HEK293 (cell line): Measurements from ENCODE around the gene RAD52.

Source experiments
- MYNN ChIP-seq: fragments of 450-650 bp; formaldehyde crosslinking; IDR thresholded peaks from 2 replicates; pipeline ENCODE4 v1.5.1; 2016; ENCODE audit warnings: missing biosample characterization, missing genetic modification characterization, borderline replicate concordance
- ZNF274 ChIP-seq, 2 experiments: fragments of 200-500 bp in 1 of 2; fragments of 450-650 bp in 1 of 2; sonication (Bioruptor generic) in 1 of 2; formaldehyde crosslinking in 1 of 2; IDR thresholded peaks; 2 replicates each; pipeline versions ENCODE4 v1.5.1 to v1.6.1; 2014 to 2016; ENCODE audit warnings: borderline replicate concordance in 1 of 2, inconsistent platforms in 1 of 2, low read length in 1 of 2, missing biosample characterization in 1 of 2, missing genetic modification characterization in 1 of 2
- ZNF302 ChIP-seq: fragments of 450-650 bp; formaldehyde crosslinking; IDR thresholded peaks from 2 replicates; pipeline ENCODE4 v1.5.1; 2016; ENCODE audit warnings: missing biosample characterization, missing genetic modification characterization, low read depth
- ZNF660 ChIP-seq: fragments of 450-650 bp; IDR thresholded peaks from 2 replicates; pipeline ENCODE4 v1.5.1; 2018; ENCODE audit warnings: missing biosample characterization, mild to moderate bottlenecking, missing genetic modification characterization
- TF ChIP-seq, protein P1 (sequence below): fragments of 450-650 bp; formaldehyde crosslinking; IDR thresholded peaks from 2 replicates; pipeline ENCODE4 v1.5.1; 2016; ENCODE audit warnings: missing biosample characterization, missing genetic modification characterization
- TF ChIP-seq, protein P2 (sequence below): IDR thresholded peaks from 2 replicates; pipeline ENCODE4 v1.6.1; 2011; ENCODE audit warnings: mild to moderate bottlenecking, low read depth, low read length, borderline replicate concordance
- TF ChIP-seq, protein P3 (sequence below): fragments of 450-650 bp; formaldehyde crosslinking; conservative IDR thresholded peaks from 2 replicates; pipeline ENCODE4 v1.5.1; 2016; ENCODE audit warnings: low read depth, missing biosample characterization, missing genetic modification characterization
- TF ChIP-seq, protein P4 (sequence below): sonication (generic); formaldehyde crosslinking; IDR thresholded peaks from 2 replicates; pipeline ENCODE4 v1.8.1; 2022; ENCODE audit warnings: mild to moderate bottlenecking, moderate library complexity, missing genetic modification reagents
- TF ChIP-seq, protein P5 (sequence below): fragments of 450-650 bp; formaldehyde crosslinking; IDR thresholded peaks from 2 replicates; pipeline ENCODE4 v1.5.1; 2016; ENCODE audit warnings: missing biosample characterization, missing genetic modification characterization

DNA sequence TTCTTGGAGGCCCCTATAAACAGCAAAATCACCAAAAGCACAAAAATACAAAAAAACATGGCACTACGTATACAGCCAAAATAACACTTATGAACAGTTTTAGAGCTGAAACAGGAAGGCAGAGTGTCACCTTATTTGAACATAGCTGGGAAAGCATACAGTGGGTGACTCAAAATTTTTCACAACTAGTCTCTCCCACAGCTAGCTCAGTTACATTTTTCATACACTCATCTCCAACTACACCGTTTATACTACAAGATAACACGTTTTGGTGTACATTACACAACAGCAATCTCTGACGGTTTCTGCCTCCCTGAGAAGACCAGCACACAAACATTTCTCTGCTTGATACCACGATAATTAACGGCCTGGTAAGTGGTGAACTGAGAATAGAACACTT is 2.9 kb downstream of the RAD52 start:
- TF ChIP-seq, protein P1, sequence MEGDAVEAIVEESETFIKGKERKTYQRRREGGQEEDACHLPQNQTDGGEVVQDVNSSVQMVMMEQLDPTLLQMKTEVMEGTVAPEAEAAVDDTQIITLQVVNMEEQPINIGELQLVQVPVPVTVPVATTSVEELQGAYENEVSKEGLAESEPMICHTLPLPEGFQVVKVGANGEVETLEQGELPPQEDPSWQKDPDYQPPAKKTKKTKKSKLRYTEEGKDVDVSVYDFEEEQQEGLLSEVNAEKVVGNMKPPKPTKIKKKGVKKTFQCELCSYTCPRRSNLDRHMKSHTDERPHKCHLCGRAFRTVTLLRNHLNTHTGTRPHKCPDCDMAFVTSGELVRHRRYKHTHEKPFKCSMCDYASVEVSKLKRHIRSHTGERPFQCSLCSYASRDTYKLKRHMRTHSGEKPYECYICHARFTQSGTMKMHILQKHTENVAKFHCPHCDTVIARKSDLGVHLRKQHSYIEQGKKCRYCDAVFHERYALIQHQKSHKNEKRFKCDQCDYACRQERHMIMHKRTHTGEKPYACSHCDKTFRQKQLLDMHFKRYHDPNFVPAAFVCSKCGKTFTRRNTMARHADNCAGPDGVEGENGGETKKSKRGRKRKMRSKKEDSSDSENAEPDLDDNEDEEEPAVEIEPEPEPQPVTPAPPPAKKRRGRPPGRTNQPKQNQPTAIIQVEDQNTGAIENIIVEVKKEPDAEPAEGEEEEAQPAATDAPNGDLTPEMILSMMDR (tag by site-specific recombination) = no peak
- TF ChIP-seq ZNF302 (tag by site-specific recombination) = no peak
- no peak for TF ChIP-seq ZNF274 (IDR thresholded peaks at IDR 0.05; ENCODE audit: low read length)
- TF ChIP-seq ZNF274 (tag by site-specific recombination; IDR thresholded peaks at IDR 0.05; ENCODE audit: borderline replicate concordance) = no peak
- TF ChIP-seq, protein P2, sequence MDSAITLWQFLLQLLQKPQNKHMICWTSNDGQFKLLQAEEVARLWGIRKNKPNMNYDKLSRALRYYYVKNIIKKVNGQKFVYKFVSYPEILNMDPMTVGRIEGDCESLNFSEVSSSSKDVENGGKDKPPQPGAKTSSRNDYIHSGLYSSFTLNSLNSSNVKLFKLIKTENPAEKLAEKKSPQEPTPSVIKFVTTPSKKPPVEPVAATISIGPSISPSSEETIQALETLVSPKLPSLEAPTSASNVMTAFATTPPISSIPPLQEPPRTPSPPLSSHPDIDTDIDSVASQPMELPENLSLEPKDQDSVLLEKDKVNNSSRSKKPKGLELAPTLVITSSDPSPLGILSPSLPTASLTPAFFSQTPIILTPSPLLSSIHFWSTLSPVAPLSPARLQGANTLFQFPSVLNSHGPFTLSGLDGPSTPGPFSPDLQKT = no peak
- TF ChIP-seq, protein P3, sequence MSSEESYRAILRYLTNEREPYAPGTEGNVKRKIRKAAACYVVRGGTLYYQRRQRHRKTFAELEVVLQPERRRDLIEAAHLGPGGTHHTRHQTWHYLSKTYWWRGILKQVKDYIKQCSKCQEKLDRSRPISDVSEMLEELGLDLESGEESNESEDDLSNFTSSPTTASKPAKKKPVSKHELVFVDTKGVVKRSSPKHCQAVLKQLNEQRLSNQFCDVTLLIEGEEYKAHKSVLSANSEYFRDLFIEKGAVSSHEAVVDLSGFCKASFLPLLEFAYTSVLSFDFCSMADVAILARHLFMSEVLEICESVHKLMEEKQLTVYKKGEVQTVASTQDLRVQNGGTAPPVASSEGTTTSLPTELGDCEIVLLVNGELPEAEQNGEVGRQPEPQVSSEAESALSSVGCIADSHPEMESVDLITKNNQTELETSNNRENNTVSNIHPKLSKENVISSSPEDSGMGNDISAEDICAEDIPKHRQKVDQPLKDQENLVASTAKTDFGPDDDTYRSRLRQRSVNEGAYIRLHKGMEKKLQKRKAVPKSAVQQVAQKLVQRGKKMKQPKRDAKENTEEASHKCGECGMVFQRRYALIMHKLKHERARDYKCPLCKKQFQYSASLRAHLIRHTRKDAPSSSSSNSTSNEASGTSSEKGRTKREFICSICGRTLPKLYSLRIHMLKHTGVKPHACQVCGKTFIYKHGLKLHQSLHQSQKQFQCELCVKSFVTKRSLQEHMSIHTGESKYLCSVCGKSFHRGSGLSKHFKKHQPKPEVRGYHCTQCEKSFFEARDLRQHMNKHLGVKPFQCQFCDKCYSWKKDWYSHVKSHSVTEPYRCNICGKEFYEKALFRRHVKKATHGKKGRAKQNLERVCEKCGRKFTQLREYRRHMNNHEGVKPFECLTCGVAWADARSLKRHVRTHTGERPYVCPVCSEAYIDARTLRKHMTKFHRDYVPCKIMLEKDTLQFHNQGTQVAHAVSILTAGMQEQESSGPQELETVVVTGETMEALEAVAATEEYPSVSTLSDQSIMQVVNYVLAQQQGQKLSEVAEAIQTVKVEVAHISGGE (tag by site-specific recombination) = no peak
- no peak for TF ChIP-seq ZNF660
- TF ChIP-seq MYNN (tag by site-specific recombination) = no peak
- TF ChIP-seq, protein P4, sequence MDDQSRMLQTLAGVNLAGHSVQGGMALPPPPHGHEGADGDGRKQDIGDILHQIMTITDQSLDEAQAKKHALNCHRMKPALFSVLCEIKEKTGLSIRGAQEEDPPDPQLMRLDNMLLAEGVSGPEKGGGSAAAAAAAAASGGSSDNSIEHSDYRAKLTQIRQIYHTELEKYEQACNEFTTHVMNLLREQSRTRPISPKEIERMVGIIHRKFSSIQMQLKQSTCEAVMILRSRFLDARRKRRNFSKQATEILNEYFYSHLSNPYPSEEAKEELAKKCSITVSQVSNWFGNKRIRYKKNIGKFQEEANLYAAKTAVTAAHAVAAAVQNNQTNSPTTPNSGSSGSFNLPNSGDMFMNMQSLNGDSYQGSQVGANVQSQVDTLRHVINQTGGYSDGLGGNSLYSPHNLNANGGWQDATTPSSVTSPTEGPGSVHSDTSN (CRISPR knock-in tag) = no peak
- TF ChIP-seq, protein P5, sequence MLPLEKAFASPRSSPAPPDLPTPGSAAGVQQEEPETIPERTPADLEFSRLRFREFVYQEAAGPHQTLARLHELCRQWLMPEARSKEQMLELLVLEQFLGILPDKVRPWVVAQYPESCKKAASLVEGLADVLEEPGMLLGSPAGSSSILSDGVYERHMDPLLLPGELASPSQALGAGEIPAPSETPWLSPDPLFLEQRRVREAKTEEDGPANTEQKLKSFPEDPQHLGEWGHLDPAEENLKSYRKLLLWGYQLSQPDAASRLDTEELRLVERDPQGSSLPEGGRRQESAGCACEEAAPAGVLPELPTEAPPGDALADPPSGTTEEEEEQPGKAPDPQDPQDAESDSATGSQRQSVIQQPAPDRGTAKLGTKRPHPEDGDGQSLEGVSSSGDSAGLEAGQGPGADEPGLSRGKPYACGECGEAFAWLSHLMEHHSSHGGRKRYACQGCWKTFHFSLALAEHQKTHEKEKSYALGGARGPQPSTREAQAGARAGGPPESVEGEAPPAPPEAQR (tag by site-specific recombination) = no peak
